Measurements from ENCODE around the gene ZBTB17.

DNA sequence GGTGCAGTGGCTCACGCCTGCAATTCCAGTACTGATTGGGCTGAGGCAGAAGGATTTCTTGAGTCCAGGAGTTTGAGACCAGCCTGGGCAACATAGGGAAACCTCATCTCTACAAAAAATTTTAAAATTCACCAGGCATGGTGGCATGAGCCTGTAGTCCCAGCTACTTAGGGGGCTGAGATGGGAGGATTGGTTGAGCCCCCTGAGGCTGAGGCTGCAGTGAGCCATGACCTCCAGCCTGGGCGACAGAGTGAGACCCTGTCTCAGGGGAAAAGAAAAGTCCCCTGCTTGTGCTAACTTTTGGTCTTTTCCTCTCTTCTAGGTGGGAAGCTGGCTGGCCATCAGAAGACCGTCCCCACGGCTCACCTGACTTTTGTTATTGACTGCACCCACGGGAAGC is 29.7 kb upstream of the ZBTB17 start:
- TF ChIP-seq, protein P1, sequence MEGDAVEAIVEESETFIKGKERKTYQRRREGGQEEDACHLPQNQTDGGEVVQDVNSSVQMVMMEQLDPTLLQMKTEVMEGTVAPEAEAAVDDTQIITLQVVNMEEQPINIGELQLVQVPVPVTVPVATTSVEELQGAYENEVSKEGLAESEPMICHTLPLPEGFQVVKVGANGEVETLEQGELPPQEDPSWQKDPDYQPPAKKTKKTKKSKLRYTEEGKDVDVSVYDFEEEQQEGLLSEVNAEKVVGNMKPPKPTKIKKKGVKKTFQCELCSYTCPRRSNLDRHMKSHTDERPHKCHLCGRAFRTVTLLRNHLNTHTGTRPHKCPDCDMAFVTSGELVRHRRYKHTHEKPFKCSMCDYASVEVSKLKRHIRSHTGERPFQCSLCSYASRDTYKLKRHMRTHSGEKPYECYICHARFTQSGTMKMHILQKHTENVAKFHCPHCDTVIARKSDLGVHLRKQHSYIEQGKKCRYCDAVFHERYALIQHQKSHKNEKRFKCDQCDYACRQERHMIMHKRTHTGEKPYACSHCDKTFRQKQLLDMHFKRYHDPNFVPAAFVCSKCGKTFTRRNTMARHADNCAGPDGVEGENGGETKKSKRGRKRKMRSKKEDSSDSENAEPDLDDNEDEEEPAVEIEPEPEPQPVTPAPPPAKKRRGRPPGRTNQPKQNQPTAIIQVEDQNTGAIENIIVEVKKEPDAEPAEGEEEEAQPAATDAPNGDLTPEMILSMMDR (conservative IDR thresholded peaks at IDR 0.05; ENCODE audit: low read length) = no peak
- no peak for TF ChIP-seq EZH2phosphoT487 (IDR thresholded peaks at IDR 0.05; ENCODE audit: borderline replicate concordance, low read depth, low read length)

Measured in OCI-LY7 (cell line).